NB4 (cell line): ENCODE measurements around the gene SNRK.

ENCODE experiments used
- CTCF ChIP-seq: IDR thresholded peaks from one replicate; pipeline ENCODE4 v1.5.1; 2012; ENCODE audit warnings: low read depth, low read length
- MAX ChIP-seq: IDR thresholded peaks from 2 replicates; pipeline ENCODE4 v1.6.1; 2011; ENCODE audit warnings: low read depth, low read length
- MYC ChIP-seq: IDR thresholded peaks from 2 replicates; pipeline ENCODE4 v1.6.1; 2011; ENCODE audit warnings: low read depth, low read length
- POLR2A ChIP-seq: IDR thresholded peaks from 2 replicates; pipeline ENCODE4 v1.6.1; 2011; ENCODE audit warnings: mild to moderate bottlenecking; ENCODE audit not compliant: insufficient read length; ENCODE audit errors: extremely low read depth

- TF ChIP-seq POLR2A: no peak
- no peak for TF ChIP-seq MYC
- no peak for TF ChIP-seq CTCF
- TF ChIP-seq MAX: no peak
Measured at GRCh38 chr3:43353393-43353792, 67.1 kb downstream of the SNRK start.
